Activated CD8-positive, alpha-beta memory T cell treated with anti-CD3 and anti-CD28 coated beads for 1 hour (primary cell): ENCODE measurements around the gene VN1R5.
"Not testable (repeated sequence)": the region's sequence is repeated elsewhere in the genome, so short reads cannot be mapped to it uniquely, and the experiment has no call there.

Source experiments
- DNase-seq, 2 donors: peaks; one replicate each; pipeline ENCODE4 v3.0.0-alpha.2; 2020; ENCODE audit warnings: low read depth in 1 of 2; ENCODE audit errors: extremely low read depth in 1 of 2

VN1R5 gene

DNA sequence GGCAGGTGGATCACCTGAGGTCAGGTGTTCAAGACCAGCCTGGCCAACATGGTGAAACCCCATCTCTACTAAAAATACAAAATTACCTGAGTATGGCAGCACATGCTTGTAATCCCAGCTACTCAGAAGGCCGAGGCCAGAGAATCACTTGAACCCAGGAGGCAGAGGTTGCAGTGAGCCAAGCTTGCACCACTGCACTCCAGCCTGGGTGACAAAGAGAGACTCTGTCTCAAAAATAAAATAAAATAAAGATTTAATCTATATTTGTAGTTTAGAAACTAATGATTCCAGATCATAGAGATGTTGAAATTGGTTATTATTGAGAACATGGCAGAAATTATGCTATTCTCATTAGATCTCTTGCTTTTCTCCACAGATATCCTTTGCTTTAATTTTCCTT is at the start of gene VN1R5:
VN1R5 (plus strand) TSS at position 301 of the 400 bp plus-strand sequence.
- not testable (repeated sequence) for DNase-seq

DNA sequence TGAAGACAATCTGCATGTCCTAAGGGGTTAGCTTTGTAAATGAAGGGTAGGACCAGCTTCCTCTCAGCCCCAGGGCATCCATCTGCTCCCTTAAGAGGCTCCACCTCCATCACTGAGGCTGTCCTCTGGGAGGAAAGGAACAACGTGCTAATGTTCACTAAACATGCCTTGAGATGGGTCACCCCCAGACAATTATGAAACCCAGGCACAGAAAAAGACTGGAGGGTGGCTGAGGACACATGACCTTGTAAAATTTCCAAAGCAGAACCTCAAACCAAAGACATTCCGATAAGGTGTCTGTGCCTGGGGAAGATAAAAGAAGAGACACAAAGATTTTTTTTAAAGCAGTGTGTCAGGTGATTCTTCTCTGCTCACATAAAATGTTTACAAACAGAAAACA is 46.5 kb upstream of the VN1R5 start:
- DNase-seq = no peak

DNA sequence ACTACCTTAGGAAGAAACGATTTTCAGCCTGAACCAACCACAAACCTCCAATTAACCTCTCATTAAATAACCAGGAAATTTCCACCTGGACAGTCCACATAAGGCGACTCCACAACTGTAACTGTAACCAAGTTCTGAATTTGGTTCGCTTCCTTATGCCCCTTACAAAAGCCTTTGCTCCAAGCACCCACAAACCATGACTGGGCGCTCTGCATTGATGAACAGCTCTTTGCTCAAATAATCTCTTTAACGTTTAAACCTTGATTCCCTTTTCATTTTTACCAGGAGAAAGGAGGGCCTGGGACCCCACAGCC is 45.9 kb upstream of the VN1R5 start:
- DNase-seq = no peak

DNA sequence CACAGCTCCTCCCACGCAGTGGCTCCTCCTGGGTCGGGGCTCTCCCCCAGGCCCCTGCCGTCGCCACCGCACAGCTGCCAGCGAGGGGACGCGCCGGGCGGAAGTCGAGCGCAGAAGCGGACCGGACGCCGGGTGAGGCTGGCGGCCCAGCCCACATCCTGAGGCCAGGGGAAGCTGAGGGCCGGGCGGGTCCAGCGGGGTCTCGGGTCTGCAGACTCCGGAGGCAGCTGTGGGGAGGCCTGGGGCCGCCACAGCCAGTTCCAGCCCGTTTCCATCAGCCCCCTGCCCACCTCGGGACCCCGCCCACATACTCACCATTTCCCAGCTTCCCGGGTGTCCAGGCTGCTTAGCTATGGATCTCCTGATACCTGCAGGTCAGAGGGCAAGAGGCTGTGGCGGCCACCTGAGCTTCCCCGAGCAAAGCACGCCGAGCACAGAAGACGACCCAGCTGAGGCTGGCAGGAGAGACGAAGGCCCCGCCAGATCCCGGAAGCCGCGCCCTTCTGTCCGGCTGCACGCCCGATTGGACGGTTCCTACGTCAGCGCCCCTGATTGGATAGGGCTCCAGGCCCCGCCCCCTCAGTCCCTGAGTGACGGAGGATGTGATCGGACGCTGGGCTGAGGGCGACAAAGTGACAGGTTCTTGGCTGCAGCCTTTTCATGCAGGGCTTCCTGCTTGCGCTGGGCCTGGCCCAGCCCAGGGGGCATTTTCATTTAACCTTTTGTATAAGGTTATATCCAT is 45.3 kb upstream of the VN1R5 start:
- DNase-seq = peak; percentile 87 to 93

DNA sequence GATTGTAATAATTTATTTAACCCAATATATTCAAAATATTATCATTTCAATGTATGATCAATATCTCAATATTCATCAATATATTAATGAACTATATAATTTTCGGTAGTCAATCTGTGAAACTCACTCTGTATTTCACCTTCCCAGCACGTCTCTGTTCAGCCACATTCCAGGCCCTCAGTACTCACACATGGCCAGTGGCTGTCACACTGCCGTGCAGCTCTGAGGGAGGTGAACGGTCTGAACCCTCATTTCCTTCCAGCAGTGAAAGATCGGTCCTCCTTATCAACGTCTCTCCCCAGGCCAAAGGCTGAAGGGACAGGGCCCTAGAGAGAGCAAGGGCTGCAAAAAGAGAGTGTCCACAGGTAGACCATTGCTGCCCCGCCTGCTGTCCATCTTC is 44.5 kb upstream of the VN1R5 start:
- no peak for DNase-seq

DNA sequence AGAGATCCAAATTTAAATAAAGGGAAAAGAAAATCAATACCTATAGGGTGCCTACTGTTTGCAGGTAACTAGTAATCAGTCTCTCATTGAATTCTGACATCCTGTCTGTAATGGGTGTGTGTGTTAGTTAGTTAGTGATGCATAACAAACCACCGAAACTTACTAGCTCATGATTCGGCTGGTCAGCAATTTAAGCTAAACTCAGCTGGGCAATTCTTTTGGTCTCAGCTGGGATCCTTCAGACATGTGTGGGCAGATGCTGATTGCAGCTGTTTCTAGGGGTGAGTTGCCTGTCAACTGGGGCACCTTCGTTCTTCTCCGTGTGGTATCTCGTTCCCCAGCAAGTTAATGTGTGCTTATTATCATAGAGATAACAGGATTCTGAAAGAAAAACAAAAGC is 43.9 kb upstream of the VN1R5 start:
- DNase-seq = no peak

DNA sequence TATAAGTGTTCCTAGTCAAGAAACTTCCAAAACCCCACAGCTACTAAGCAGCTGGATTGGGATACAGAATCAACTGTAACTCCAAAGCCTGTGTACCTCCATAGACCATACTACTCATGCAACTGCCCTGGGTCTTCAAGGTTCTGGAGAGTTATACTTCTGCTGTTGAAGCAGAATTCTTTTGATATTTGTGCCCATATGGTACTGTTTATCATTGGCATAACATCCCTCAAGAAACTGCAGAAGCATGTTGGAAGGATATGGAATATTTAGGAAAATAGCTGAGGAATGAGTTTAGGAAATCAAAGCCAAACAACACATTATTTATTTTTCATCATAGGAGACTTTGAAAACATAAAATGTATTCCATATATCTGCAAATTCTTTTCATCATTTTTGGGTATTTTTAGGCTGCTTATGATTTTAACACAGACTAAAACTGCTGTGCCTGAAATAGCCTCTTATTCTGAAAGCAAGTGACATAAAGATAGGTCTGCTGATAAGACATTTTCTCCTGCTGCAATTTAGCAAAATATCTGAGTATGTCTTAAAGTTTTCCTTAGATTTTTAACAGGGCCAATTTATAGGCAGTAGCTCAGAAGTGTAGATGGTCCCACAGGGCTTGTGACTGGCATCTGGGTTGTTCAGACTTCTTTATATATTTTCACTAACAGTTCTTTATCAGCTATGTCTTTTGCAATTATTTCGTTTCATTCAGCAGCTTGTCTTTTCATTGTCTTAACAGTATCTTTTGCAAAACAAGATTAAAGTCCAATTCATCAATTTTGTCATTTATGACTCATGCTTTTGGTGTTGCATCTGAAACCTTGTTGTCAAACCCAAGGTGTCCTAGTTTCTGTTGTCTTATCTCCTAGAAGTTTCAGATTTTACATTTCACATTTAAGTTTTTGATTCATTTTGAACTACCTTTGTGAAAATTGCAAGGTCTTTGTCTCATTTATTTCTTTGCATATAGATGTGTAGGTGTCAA is 43.0 kb upstream of the VN1R5 start:
- no peak for DNase-seq

DNA sequence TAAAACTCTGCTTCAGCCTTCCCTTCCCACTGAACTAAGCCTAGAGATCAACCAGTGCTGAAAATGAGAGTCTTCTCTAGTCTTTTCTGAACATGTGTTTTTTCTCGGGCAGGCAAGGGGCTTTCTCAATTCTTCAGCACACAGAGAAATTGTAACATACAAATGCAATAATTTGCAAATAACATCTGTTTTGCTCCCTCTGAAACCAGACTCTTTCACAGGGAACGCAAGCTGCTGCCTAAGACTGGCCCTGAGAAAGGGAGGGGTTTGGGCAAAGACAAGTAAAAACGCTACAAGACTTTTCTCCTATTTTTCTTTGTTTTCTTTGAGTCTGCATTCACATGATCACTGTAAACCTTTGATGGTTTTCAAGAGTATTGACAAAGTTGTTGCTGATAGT is 39.6 kb upstream of the VN1R5 start:
- DNase-seq = no peak

DNA sequence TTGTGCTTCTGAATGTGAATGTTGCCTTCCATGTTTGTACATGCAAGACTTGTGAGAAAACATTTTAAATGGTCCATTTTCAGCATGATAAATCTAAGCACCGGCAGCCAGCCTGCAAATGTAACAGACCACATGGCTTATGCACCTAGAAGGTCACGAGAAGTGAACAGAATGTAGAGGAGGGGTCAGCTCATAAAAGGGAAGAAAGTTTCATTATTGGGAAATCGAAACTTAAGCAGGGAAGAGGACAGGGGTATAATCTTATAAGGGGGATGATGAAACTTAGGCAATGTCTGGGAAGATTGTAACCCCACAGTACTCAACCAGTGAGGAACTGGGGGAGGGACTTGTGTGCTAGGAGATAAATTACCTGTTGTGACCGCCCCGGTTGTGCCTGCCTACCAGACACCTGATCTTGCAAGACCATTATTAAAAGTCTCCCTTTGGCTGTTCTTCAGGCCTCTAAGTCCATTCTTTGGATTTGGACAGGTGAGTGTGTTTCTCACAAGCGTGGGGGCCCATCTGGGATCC is 37.7 kb upstream of the VN1R5 start:
- DNase-seq = no peak

DNA sequence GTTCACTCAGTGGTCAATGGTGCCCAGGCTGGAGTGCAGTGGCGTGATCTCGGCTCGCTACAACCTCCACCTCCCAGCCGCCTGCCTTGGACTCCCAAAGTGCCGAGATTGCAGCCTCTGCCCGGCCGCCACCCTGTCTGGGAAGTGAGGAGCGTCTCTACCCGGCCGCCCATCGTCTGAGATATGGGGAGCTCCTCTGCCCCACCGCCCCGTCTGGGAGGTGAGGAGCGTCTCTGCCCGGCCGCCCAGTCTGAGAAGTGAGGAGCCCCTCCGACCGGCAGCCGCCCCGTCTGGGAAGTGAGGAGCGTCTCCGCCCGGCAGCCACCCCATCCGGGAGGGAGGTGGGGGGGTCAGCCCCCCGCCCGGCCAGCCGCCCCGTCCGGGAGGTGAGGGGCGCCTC is 35.6 kb upstream of the VN1R5 start:
- DNase-seq = not testable (repeated sequence)

DNA sequence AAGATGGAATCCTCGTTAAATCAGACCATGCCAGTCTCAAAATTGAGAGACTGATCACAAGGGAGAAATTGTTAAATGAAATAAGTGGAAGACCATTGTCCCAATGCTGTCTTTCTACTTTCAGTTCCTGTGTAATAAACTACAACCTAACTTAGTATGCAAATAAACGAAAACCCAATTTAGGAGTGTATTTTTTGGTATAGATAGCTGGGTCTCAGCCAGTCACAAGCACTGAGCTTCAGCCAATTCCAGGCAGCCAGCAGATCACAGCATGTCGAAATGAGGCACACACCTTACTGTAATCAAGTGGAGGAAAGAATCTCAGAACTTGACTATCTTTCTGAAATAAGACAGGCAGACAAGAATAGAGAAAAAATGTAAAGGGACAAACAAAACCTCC is 33.0 kb upstream of the VN1R5 start:
- no peak for DNase-seq

DNA sequence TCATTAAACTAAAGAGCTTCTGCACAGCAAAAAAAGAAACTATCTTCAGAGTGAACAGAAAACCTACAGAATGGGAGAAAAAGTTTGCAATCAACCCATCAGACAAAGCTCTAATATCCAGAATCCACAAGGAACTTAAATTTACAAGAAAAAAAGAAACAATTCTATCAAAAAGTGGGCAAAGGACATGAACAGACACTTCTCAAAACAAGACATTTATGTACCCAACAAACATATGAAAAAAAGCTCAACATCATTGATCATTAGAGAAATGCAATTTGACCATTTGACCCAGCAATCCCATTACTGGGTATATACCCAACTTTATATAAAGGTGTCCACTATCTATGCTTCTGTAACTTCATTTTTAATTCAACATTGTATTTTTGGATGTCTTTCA is 31.1 kb upstream of the VN1R5 start:
- DNase-seq = no peak

DNA sequence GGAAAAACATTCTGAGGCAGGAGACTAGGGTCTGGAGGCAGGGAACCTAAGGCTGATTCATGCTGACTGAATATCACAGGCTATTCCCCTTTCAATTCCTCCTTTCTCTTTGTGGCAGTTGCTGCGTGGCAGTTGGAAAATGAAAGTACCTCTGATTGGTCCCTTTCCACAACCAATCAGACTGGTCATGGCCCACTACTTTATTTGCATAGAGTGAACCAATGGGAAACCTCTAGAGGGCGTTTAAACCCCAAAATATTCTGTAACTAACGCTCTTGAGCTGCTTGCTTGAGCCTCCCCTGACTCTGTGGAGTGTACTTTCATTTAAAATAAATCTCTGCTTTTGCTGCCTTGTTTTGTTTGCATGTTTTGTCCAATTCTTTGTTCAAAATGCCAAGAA is 27.7 kb upstream of the VN1R5 start:
- DNase-seq = no peak

DNA sequence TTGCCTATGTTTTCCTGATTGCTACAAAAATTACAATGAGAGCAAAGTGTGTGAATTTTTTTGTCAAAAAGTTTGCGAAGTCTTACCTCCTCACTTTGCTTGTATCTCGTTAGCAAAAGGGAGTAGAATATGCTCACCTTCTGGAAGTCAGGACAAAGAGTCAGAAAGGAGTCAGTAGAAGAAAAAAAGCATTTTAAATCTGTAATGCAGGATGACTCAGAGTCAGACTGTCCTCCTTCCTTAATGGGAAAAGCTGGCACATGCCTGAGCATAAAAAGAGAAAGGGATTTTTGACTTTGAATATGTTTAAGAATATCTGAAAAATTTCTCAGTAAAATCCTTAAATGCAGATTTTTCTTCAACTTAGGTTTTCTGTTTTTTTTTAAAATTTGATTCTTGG is 14.2 kb upstream of the VN1R5 start:
- DNase-seq = no peak

DNA sequence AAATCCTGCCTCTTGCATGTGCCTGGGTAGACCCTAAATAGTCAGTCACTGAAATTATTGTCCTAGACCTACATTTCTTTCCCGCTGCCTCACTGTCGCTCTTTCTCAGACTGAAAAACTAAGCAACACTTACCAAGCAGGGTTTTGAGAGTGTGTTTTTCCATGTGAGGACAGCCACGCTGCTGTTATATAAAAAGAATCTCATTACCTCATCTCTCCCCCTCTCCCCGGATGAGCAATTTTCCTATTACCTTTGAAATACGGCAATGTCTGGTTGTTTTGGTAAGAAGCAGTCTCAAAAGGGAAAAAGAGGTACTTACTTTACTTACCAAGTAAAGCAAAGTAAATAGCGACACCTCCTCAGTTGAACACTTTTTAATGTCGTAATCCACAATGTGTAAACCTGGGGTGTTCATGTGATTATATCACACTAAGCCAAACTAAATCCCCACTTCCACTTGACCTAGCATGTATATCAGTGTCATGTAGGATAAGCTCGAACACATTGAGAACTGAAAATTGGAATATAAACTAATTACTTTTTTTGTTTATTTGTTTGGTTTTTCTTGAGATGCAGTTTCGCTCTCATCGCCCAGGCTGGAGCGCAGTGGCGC is 12.2 kb upstream of the VN1R5 start:
- no peak for DNase-seq

DNA sequence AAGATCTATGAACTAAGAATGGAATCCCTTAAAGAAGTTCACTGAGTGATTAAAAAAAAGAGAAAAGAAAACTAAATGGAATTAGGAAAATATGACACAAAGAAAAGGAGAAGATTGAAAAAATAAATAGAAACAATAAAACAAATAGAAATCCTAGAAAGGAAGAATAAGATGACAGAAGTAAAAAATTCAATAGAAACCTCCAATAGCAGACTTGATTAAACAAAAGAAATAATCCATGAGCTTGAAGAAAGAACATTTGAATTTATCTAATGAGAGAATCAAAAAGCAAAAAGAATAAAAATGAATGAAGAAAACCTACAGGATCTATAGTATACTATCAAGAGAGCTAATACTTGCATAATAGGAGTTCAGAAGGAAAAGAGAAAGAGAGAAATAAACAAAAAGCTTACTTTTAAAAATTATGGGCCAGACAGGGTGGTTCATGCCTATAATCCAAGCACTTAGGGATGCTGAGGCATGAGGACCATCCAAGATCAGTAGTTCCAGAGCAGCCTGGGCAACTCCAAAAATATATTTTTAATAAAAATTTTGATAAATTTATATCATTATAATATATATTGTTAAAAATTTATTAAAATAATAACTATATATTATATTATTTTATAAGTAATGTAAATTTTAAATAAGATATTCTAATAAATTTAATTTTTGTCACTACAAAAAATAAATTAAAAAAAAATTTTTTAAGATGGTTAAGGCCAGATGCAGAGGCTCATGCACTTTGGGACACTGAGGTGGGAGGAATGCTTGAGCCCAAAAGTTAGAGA is 9.4 kb upstream of the VN1R5 start:
- no peak for DNase-seq

DNA sequence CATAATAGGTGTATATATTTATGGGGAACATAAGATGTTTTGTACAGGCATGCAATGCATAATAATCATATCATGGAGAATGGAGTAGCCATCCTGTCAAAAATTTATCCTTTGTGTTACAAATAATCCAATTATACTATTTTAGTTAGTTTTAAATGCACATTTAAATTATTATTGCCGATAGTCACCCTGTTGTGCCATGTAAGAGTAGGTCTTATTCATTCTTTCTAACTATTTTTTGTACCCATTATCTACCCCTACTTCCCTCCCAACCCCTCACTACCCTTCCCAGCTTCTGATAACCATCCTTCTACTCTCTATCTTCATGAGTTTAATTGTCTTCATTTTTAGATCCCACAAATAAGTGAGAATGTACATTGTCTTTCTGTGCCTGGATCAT is 8.3 kb upstream of the VN1R5 start:
- no peak for DNase-seq

DNA sequence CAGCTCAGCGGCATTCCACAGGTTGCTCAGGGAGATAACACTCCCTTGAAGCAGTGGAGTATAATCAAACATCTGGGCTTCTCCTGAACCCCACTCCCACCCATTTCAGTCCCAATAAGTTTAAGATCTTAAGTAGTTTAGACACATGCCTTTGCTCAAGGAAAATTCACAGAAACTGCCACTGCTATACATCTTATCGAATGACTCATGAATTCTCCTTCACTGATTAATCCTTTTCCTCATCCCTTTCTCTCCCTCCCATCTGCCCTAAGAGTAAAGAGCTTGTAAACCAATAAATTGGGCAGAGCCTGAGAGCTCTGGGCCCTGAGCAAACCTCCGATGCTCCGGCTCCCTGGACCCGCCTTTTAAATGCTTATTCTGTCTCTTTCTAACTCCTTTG is 10.2 kb downstream of the VN1R5 start:
- no peak for DNase-seq

DNA sequence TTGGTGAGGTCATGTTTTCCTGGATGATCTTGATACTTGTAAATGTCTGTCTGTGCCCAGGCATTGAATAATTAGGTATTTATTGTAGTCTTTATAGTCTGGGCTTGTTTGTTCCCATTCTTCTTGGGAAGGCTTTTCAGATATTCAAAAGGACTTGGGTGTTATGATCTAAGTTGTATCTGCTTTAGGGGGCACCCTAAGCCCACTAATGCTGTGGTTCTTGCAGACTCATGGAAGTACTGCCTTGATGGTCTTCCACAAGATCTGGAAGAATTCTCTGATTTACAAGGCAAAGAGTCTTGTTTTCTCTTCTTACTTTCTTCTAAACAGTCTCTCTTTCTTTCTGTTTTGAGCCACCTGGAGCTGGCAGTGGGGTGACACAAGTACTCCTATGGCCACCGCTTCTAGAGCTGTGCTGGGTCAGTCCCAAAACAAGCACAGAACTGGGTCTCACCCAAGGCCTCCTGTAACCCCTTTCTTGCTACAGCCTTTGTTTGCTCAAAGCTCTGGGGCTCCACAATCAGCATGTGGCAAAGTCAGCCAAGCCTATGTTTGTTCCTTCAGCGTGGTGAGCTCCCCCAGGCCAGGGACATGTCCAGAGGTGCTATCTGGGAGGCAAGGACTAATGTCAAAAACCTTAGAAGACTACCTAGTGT is 12.6 kb downstream of the VN1R5 start:
- DNase-seq = no peak

DNA sequence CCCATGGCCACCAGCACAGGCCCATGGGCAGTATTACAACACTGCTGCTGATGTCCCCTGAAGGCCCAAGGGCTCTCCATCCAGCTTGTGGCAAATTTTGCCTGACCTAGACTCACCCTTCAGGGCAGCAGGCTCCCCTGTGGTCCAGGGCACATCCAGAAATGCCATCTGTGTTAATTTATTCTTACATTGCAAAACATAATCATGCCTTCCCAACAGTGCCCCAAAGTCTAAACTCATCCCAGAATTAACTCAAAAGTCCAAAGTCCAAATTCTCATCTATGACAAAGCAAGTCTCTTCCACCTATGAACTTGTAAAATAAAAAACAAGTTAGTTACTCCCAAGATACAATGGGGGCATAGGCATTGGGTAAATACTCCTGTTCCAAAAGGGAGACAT is 13.3 kb downstream of the VN1R5 start:
- DNase-seq = no peak
